ENCODE measurements around the gene ATP11A.

The ATP11A gene

GRCh38 chr13:112743451-112744167 is 53.8 kb downstream of the ATP11A start:
- no peak for DNase-seq (ENCODE audit: low spot score)

GRCh38 chr13:112744168-112745021 is 54.6 kb downstream of the ATP11A start:
- peak; percentile 32 for DNase-seq (ENCODE audit: low spot score)

- no peak for DNase-seq (ENCODE audit: low spot score)
Measured at GRCh38 chr13:112746044-112746443, 56.2 kb downstream of the ATP11A start.

GRCh38 chr13:112747256-112747655 is 57.4 kb downstream of the ATP11A start:
- DNase-seq (ENCODE audit: low spot score) = no peak

- peak; percentile 71 for DNase-seq (ENCODE audit: low spot score)
Measured at GRCh38 chr13:112748947-112749735, 59.3 kb downstream of the ATP11A start.

GRCh38 chr13:112750570-112750969 is 60.7 kb downstream of the ATP11A start:
- no peak for DNase-seq (ENCODE audit: low spot score)

- no peak for DNase-seq (ENCODE audit: low spot score)
Measured at GRCh38 chr13:112751617-112752016, 61.8 kb downstream of the ATP11A start.

- no peak for DNase-seq (ENCODE audit: low spot score)
Measured at GRCh38 chr13:112752211-112752610, 62.4 kb downstream of the ATP11A start.

GRCh38 chr13:112752711-112753541 is 63.1 kb downstream of the ATP11A start:
- DNase-seq (ENCODE audit: low spot score) = no peak

- DNase-seq (ENCODE audit: low spot score) = no peak
Measured at GRCh38 chr13:112753833-112754232, 64.0 kb downstream of the ATP11A start.

- no peak for DNase-seq (ENCODE audit: low spot score)
Measured at GRCh38 chr13:112754281-112755025, 64.6 kb downstream of the ATP11A start.

GRCh38 chr13:112755331-112755730 is 65.5 kb downstream of the ATP11A start:
- no peak for DNase-seq (ENCODE audit: low spot score)

GRCh38 chr13:112756081-112756480 is 66.2 kb downstream of the ATP11A start:
- no peak for DNase-seq (ENCODE audit: low spot score)

- DNase-seq (ENCODE audit: low spot score) = no peak
Measured at GRCh38 chr13:112756511-112756966, 66.7 kb downstream of the ATP11A start.

- no peak for DNase-seq (ENCODE audit: low spot score)
Measured at GRCh38 chr13:112756967-112757758, 67.3 kb downstream of the ATP11A start.

- no peak for DNase-seq (ENCODE audit: low spot score)
Measured at GRCh38 chr13:112757759-112758086, 67.9 kb downstream of the ATP11A start.

- no peak for DNase-seq (ENCODE audit: low spot score)
Measured at GRCh38 chr13:112759053-112759452, 69.2 kb downstream of the ATP11A start.

- no peak for DNase-seq (ENCODE audit: low spot score)
Measured at GRCh38 chr13:112759827-112760226, 70.0 kb downstream of the ATP11A start.

GRCh38 chr13:112760435-112760834 is 70.6 kb downstream of the ATP11A start:
- DNase-seq (ENCODE audit: low spot score) = no peak

GRCh38 chr13:112760931-112761330 is 71.1 kb downstream of the ATP11A start:
- no peak for DNase-seq (ENCODE audit: low spot score)

Data from AG08395 (cell line).